K562 (cell line): ENCODE measurements around the gene RECK. TPM values are rescaled to one million over a fixed set of nuclear protein-coding genes. Genes with fewer than 3 reads are reported as not detected.

ENCODE experiments used
- ATAC-seq: fragments of 200-7000 bp; cut with Tn5 transposase; 3 replicates; pipeline ENCODE4 v1.9.1; 2020; ENCODE audit warnings: moderate library complexity
- BruUV-seq: library from RNA; stranded (reverse); fragments of 400-500 nt; replicated peaks from 2 replicates; lab custom pipeline; 2021; lab: Mats Ljungman, UMichigan
- CTCF ChIA-PET: fragments of 300-600 bp; formaldehyde crosslinking; extraction: SDS; loops from one replicate; lab custom pipeline; 2021; ENCODE audit warnings: low intra/inter-chr PET ratio; lab: Yijun Ruan, JAX
- POLR2A ChIA-PET: fragments of 300-600, 350-650 bp; sonication (Branson Sonifier 250); formaldehyde crosslinking; extraction: SDS; loops from one replicate; lab custom pipeline; 2021; ENCODE audit warnings: antibody characterized with exemption, inconsistent platforms; lab: Yijun Ruan, JAX
- DNase-seq, 4 experiments: peaks; one replicate each; pipeline versions ENCODE4 v3.0.0 to v3.0.0-alpha.2; 2011 to 2018; ENCODE audit warnings: low spot score in 3 of 4, mixed read lengths in 3 of 4; ENCODE audit errors: extremely low read depth in 1 of 4
- FAIRE-seq: peaks from 2 replicates; lab custom pipeline; 2011; peaks lifted over from hg19 to GRCh38; lab: Jason Lieb, UNC
- H2AFZ ChIP-seq: 2 replicates; pipeline ENCODE4 v1.6.0; 2011; ENCODE audit warnings: low read depth, low read length, control low read depth, inconsistent platforms
- H3K27ac ChIP-seq: fragments of 200-600 bp; 3 replicates; pipeline ENCODE4 v1.8.0; 2011; ENCODE audit warnings: low read depth, mild to moderate bottlenecking, control low read depth, inconsistent platforms, low read length, moderate library complexity, mixed read lengths; ENCODE audit errors: extremely low read depth
- H3K27me3 ChIP-seq, 2 experiments: fragments of 300-600 bp in 1 of 2; 2 replicates in 1 of 2; 3 replicates in 1 of 2; pipeline versions ENCODE4 v1.6.0 to v1.8.0; 2011; ENCODE audit warnings: inconsistent platforms in 2 of 2, low read length in 2 of 2, mild to moderate bottlenecking in 1 of 2, mixed read lengths in 1 of 2, moderate library complexity in 1 of 2; ENCODE audit not compliant: control insufficient read depth in 2 of 2, insufficient read depth in 2 of 2
- H3K36me3 ChIP-seq: fragments of 300-600 bp; 3 replicates; pipeline ENCODE4 v1.8.0; 2011; ENCODE audit warnings: mild to moderate bottlenecking, low read length, inconsistent platforms; ENCODE audit not compliant: control insufficient read depth, insufficient read depth
- H3K4me1 ChIP-seq, 2 experiments: fragments of 200-600 bp in 1 of 2; replicated peaks in 1 of 2; 2 replicates in 1 of 2; 3 replicates in 1 of 2; pipeline versions ENCODE4 v1.5.1 to v1.8.0; 2011; ENCODE audit warnings: inconsistent platforms in 2 of 2, low read length in 2 of 2, mild to moderate bottlenecking in 1 of 2, mixed read lengths in 1 of 2, moderate library complexity in 1 of 2; ENCODE audit not compliant: control insufficient read depth in 2 of 2, insufficient read depth in 2 of 2
- H3K4me2 ChIP-seq: 2 replicates; pipeline ENCODE4 v1.6.1; 2011; ENCODE audit warnings: low read length, control low read depth, inconsistent platforms, mixed read lengths; ENCODE audit not compliant: insufficient read depth
- H3K4me3 ChIP-seq: fragments of 200-600 bp; sonication (generic), shearing (Covaris generic); 2 replicates; pipeline ENCODE4 v1.5.1; 2016; ENCODE audit warnings: control low read depth, inconsistent platforms
- H3K79me2 ChIP-seq: fragments of 200-600 bp; 3 replicates; pipeline ENCODE4 v1.8.0; 2011; ENCODE audit warnings: low read length, inconsistent platforms; ENCODE audit not compliant: control insufficient read depth, insufficient read depth
- H3K9ac ChIP-seq, 2 experiments: 2 replicates each; pipeline versions ENCODE4 v1.6.0 to v1.6.1; 2011; ENCODE audit warnings: low read depth in 2 of 2, low read length in 2 of 2, control low read depth in 1 of 2, inconsistent platforms in 1 of 2, mild to moderate bottlenecking in 1 of 2, mixed read lengths in 1 of 2; ENCODE audit not compliant: insufficient read depth in 1 of 2
- H3K9me1 ChIP-seq: one replicate; pipeline ENCODE4 v1.6.0; 2011; ENCODE audit warnings: inconsistent platforms, mild to moderate bottlenecking, low read length, moderate library complexity; ENCODE audit not compliant: control insufficient read depth, insufficient read depth
- H3K9me3 ChIP-seq: replicated peaks from 2 replicates; pipeline ENCODE4 v1.5.1; 2011; ENCODE audit warnings: low read depth, low read length, inconsistent platforms; ENCODE audit not compliant: control insufficient read depth, insufficient read depth
- H4K20me1 ChIP-seq: replicated peaks from 2 replicates; pipeline ENCODE4 v1.6.1; 2011; ENCODE audit warnings: low read length, inconsistent platforms, mixed read lengths; ENCODE audit not compliant: control insufficient read depth, insufficient read depth
- BCOR ChIP-seq: fragments of 450-650 bp; IDR thresholded peaks from 2 replicates; pipeline ENCODE4 v1.6.1; 2016
- CBX1 ChIP-seq: sonication (generic); IDR thresholded peaks from 2 replicates; pipeline ENCODE4 v1.6.1; 2016; ENCODE audit warnings: antibody characterized with exemption, low read depth, mild to moderate bottlenecking
- CHAMP1 ChIP-seq: fragments of 450-650 bp; IDR thresholded peaks from 2 replicates; pipeline ENCODE4 v1.6.1; 2016; ENCODE audit warnings: mild to moderate bottlenecking
- HDAC2 ChIP-seq: fragments of 450-650 bp; IDR thresholded peaks from 2 replicates; pipeline ENCODE4 v1.6.1; 2016; ENCODE audit warnings: mild to moderate bottlenecking
- KDM1A ChIP-seq, 2 experiments: fragments of 450-650 bp; IDR thresholded peaks; 2 replicates each; pipeline ENCODE4 v1.6.1; 2016; ENCODE audit warnings: mild to moderate bottlenecking in 2 of 2
- MCM3 ChIP-seq: fragments of 450-650 bp; IDR thresholded peaks from 2 replicates; pipeline ENCODE4 v1.6.1; 2016
- MED1 ChIP-seq: sonication (generic); formaldehyde crosslinking; IDR thresholded peaks from 2 replicates; pipeline ENCODE4 v1.8.1; 2023; ENCODE audit warnings: missing genetic modification reagents, borderline replicate concordance
- RBM25 ChIP-seq: fragments of 200-400 bp; formaldehyde crosslinking; IDR thresholded peaks from 2 replicates; pipeline ENCODE4 v1.6.1; 2018; ENCODE audit warnings: low read length, low read depth, moderate library complexity; ENCODE audit not compliant: severe bottlenecking
- YY1 ChIP-seq, 3 experiments: IDR thresholded peaks; 2 replicates each; pipeline ENCODE4 v1.6.1; 2011; ENCODE audit warnings: low read length in 2 of 3, mild to moderate bottlenecking in 2 of 3, moderate library complexity in 2 of 3, borderline replicate concordance in 1 of 3, control low read depth in 1 of 3, low read depth in 1 of 3; ENCODE audit not compliant: insufficient read depth in 3 of 3, insufficient replicate concordance in 2 of 3, control insufficient read depth in 1 of 3, insufficient read length in 1 of 3; ENCODE audit errors: extremely low read depth in 1 of 3
- WGBS: fragments of 100-300 bp; shearing (Covaris generic); methylation state at CpG from one replicate; pipeline ENCODE4 v1.1.6; 2016; ENCODE audit warnings: low coverage, mixed read lengths; ENCODE audit not compliant: insufficient coverage; ENCODE audit errors: missing lambda C conversion rate; 5-methylcytosine and 5-hydroxymethylcytosine counted together
- in situ Hi-C: fragments of 300-500 bp; cut with MboI; formaldehyde crosslinking; loops from 4 replicates; pipeline ENCODE4 v1.15.0; 2018; ENCODE audit warnings: inconsistent platforms, mixed read lengths
- intact Hi-C: fragments of 100-400 bp; cut with micrococcal nuclease; formaldehyde crosslinking; loops from 2 replicates; pipeline ENCODE4 v1.14.2; 2022
- polyA plus RNA-seq, 8 experiments: library from polyadenylated mRNA; depleted of rRNA in 4 of 8; stranded (reverse) in 5 of 8; unstranded in 3 of 8; fragments of >200 nt; fragmentation: Nextera tagmentation in 2 of 8; fragmentation: Illumina TruSeq in 1 of 8; extraction: Ambion mirVana in 2 of 8; extraction: Trizol in 1 of 8; gene quantifications; 2 replicates each; pipeline versions ENCODE4 v1.2.1 to v1.2.3, GENCODE V29; 2011 to 2014; ENCODE audit warnings: inconsistent platforms in 1 of 8, missing spikeins in 1 of 8
- total RNA-seq, 7 experiments: library from RNA; depleted of rRNA in 6 of 7; stranded (reverse); fragments of >200 nt in 6 of 7; fragmentation: Illumina TruSeq in 2 of 7; extraction: Trizol in 2 of 7; gene quantifications; 2 replicates each; pipeline versions ENCODE4 v1.2.1 to v1.2.3, GENCODE V29; 2011 to 2021; ENCODE audit warnings: low replicate concordance in 1 of 7

RECK gene
- total and polyA plus RNA-seq, 9 of the 15 experiments (the other 6 are each of a cell fraction or from before 2014, with no cell fraction given) = 0.04 to 0.36 (median 0.16) TPM

- Histone ChIP-seq H3K9ac (peak overlapping the region in 1 of 2 experiments; percentile 52; a peak in 2 of 4 replicates), H2AFZ (no peak overlapping the region)
- TF ChIP-seq KDM1A (IDR thresholded peaks at IDR 0.05) = no peak
- no peak for TF ChIP-seq CBX1
- TF ChIP-seq, all 486 proteins: peak for 0
- no TSS peak for BruUV-seq
- H3K79me2 ChIP-seq = no peaks in the 10 kb centered on the region
- in situ Hi-C loops (no loop called here), intact Hi-C loops (no loop called here)
- no peak overlapping the region for H3K4me3 ChIP-seq
- H3K27me3 ChIP-seq = no peaks in the 10 kb centered on the region
- DNase-seq = no peak
- FAIRE-seq = no peak
- H3K9me3 ChIP-seq = 0 out of 2 replicates have a peak, but pooled peaks cover 1% of the 10 kb centered on the region
- no peak overlapping the region for H3K27ac ChIP-seq
- CTCF ChIA-PET = no interaction called here
- no peak for ATAC-seq
- POLR2A ChIA-PET = interaction anchor here (0.5 kb wide), 1 partner anchor 17 kb away, joined by 3 read pairs; no protein-coding TSS in a partner anchor
- no peaks in the 10 kb centered on the region for H4K20me1 ChIP-seq
- H3K4me2 ChIP-seq = no peak overlapping the region
- 62% methylated on average over 13 of the region's 14 CpGs for WGBS
- peaks cover 0 to 15% of the 10 kb centered on the region in 2 experiments; a peak in 3 of 5 replicates for H3K4me1 ChIP-seq
- H3K36me3 ChIP-seq = no peaks in the 10 kb centered on the region
- no peaks in the 10 kb centered on the region for H3K9me1 ChIP-seq
Measured at GRCh38 chr9:36151316-36152210, 114.8 kb downstream of the RECK start.

- no peak overlapping the region for H3K27ac ChIP-seq
Measured at GRCh38 chr9:36152741-36153438, 116.2 kb downstream of the RECK start.

More at GRCh38 chr9:36152741-36153438, 116.2 kb downstream of the RECK start:
- ChIA-PET POLR2A (no interaction called here), CTCF (no interaction called here)
- TF ChIP-seq RBM25 = peak; percentile 88
- no peak for TF ChIP-seq MED1 (CRISPR knock-in tag)
- peak; percentile 61 for TF ChIP-seq BCOR
- no peak for TF ChIP-seq CHAMP1
- no peak for TF ChIP-seq MCM3
- no peak for TF ChIP-seq HDAC2
- no peak for TF ChIP-seq YY1 (IDR thresholded peaks at IDR 0.05; ENCODE audit: borderline replicate concordance in 1 of 3, control insufficient read depth in 1 of 3, extremely low read depth in 1 of 3, insufficient read depth in 3 of 3, insufficient read length in 1 of 3, insufficient replicate concordance in 2 of 3, low read depth in 1 of 3, low read length in 2 of 3)
- Histone ChIP-seq H3K4me2 (no peak overlapping the region), H3K9me3 (0 out of 2 replicates have a peak, but pooled peaks cover 1% of the 10 kb centered on the region), H3K4me1 (peaks cover 0 to 11% of the 10 kb centered on the region in 2 experiments; a peak in 3 of 5 replicates), H3K27me3 (no peaks in the 10 kb centered on the region), H2AFZ (no peak overlapping the region), H3K4me3 (no peak overlapping the region), H4K20me1 (no peaks in the 10 kb centered on the region), H3K36me3 (no peaks in the 10 kb centered on the region), H3K79me2 (no peaks in the 10 kb centered on the region), H3K9ac (no peak overlapping the region), H3K9me1 (no peaks in the 10 kb centered on the region)
- intact Hi-C loops = no loop called here
- FAIRE-seq (no peak), ATAC-seq (no peak), DNase-seq (no peak)
- WGBS = 80% methylated on average over 3 of the region's 10 CpGs
- in situ Hi-C loops = no loop called here
- BruUV-seq = no TSS peak
